DND-41 (cell line): ENCODE results near the gene IL17REL.
"Not testable (repeated sequence)": the region's sequence is repeated elsewhere in the genome, so short reads cannot be mapped to it uniquely, and the experiment has no call there.

Experiments
- ATAC-seq: fragments of 200-7000 bp; cut with Tn5 transposase; 3 replicates; pipeline ENCODE4 v1.9.1; 2021; ENCODE audit warnings: low read depth; ENCODE audit not compliant: insufficient read depth
- DNase-seq: peaks from one replicate; pipeline ENCODE4 v3.0.0-alpha.2; 2020
- H2AFZ ChIP-seq: 2 replicates; pipeline ENCODE4 v1.6.0; 2012; ENCODE audit warnings: low read depth, low read length
- H3K27ac ChIP-seq: 2 replicates; pipeline ENCODE4 v1.5.1; 2012; ENCODE audit warnings: low read length, inconsistent platforms
- H3K27me3 ChIP-seq: fragments of 200-600 bp; sonication (generic); 2 replicates; pipeline ENCODE4 v1.6.0; 2012; ENCODE audit warnings: low read length, mild to moderate bottlenecking, inconsistent platforms; ENCODE audit not compliant: insufficient read depth, poor library complexity
- H3K36me3 ChIP-seq: 2 replicates; pipeline ENCODE4 v1.5.1; 2012; ENCODE audit warnings: low read length, inconsistent platforms; ENCODE audit not compliant: insufficient read depth
- H3K4me1 ChIP-seq: 2 replicates; pipeline ENCODE4 v1.5.1; 2012; ENCODE audit warnings: mild to moderate bottlenecking, low read length; ENCODE audit not compliant: insufficient read depth
- H3K4me2 ChIP-seq: 2 replicates; pipeline ENCODE4 v1.6.0; 2012; ENCODE audit warnings: mild to moderate bottlenecking, moderate library complexity, low read length, inconsistent platforms; ENCODE audit not compliant: insufficient read depth
- H3K4me3 ChIP-seq, 2 experiments: fragments of 200-600 bp in 1 of 2; shearing (Covaris generic) in 1 of 2; 2 replicates each; pipeline ENCODE4 v1.5.1; 2012 to 2016; ENCODE audit warnings: inconsistent platforms in 2 of 2, low read length in 2 of 2, mild to moderate bottlenecking in 2 of 2, low read depth in 1 of 2, moderate library complexity in 1 of 2
- H3K79me2 ChIP-seq: 2 replicates; pipeline ENCODE4 v1.6.0; 2012; ENCODE audit warnings: low read length, inconsistent platforms; ENCODE audit not compliant: insufficient read depth
- H3K9ac ChIP-seq: 2 replicates; pipeline ENCODE4 v1.6.0; 2012; ENCODE audit warnings: low read depth, mild to moderate bottlenecking, inconsistent platforms, low read length, moderate library complexity
- H3K9me3 ChIP-seq: 2 replicates; pipeline ENCODE4 v1.5.1; 2012; ENCODE audit warnings: low read length, moderate library complexity, mild to moderate bottlenecking, inconsistent platforms; ENCODE audit not compliant: insufficient read depth, severe bottlenecking
- H4K20me1 ChIP-seq: 2 replicates; pipeline ENCODE4 v1.6.0; 2012; ENCODE audit warnings: low read length; ENCODE audit not compliant: insufficient read depth
- CTCF ChIP-seq: IDR thresholded peaks from 2 replicates; pipeline ENCODE4 v1.5.1; 2012; ENCODE audit warnings: borderline replicate concordance, low read length, moderate library complexity, mild to moderate bottlenecking; ENCODE audit not compliant: poor library complexity, severe bottlenecking; ENCODE audit errors: extremely low read depth
- EZH2 ChIP-seq: IDR thresholded peaks from 3 replicates; pipeline ENCODE4 v1.6.1; 2012; ENCODE audit warnings: borderline replicate concordance, low read depth, mild to moderate bottlenecking, moderate library complexity, low read length, inconsistent platforms; ENCODE audit not compliant: severe bottlenecking

Gene IL17REL

GRCh38 chr22:49948116-49948957 is 64.2 kb downstream of the IL17REL start:
- H3K4me1 ChIP-seq = no peaks in the 10 kb centered on the region
- H3K27me3 ChIP-seq = no peaks in the 10 kb centered on the region
- H3K79me2 ChIP-seq = no peaks in the 10 kb centered on the region
- H3K27ac ChIP-seq = no peak overlapping the region
- no peak overlapping the region for H2AFZ ChIP-seq
- TF ChIP-seq EZH2 = no peak
- no peak for TF ChIP-seq CTCF
- H3K4me3 ChIP-seq = no peak overlapping the region
- H4K20me1 ChIP-seq = no peaks in the 10 kb centered on the region; the same call in 1 of the 2 replicates
- H3K9ac ChIP-seq = no peak overlapping the region
- ATAC-seq = no peak
- no peak overlapping the region for H3K4me2 ChIP-seq
- DNase-seq = no peak
- no peaks in the 10 kb centered on the region for H3K36me3 ChIP-seq
- no peaks in the 10 kb centered on the region for H3K9me3 ChIP-seq

- Histone ChIP-seq H3K27ac (no peak overlapping the region), H3K27me3 (no peaks in the 10 kb centered on the region), H3K9me3 (no peaks in the 10 kb centered on the region), H3K36me3 (no peaks in the 10 kb centered on the region), H3K9ac (no peak overlapping the region), H3K4me3 (no peak overlapping the region), H2AFZ (no peak overlapping the region), H3K4me2 (no peak overlapping the region), H3K4me1 (no peaks in the 10 kb centered on the region), H4K20me1 (no peaks in the 10 kb centered on the region; the same call in 1 of the 2 replicates), H3K79me2 (no peaks in the 10 kb centered on the region)
- TF ChIP-seq CTCF = no peak
- TF ChIP-seq EZH2 = no peak
- no peak for DNase-seq
- no peak for ATAC-seq
These were observed 65.3 kb downstream of the IL17REL start for GRCh38 chr22:49947296-49947622.

- Histone ChIP-seq H3K79me2 (no peaks in the 10 kb centered on the region), H3K4me2 (no peak overlapping the region), H3K27ac (no peak overlapping the region), H3K4me1 (no peaks in the 10 kb centered on the region), H2AFZ (no peak overlapping the region), H3K4me3 (no peak overlapping the region), H3K36me3 (no peaks in the 10 kb centered on the region), H4K20me1 (no peaks in the 10 kb centered on the region; the same call in 1 of the 2 replicates), H3K9ac (no peak overlapping the region), H3K9me3 (no peaks in the 10 kb centered on the region), H3K27me3 (no peaks in the 10 kb centered on the region)
- no peak for TF ChIP-seq EZH2
- TF ChIP-seq CTCF = no peak
- ATAC-seq (no peak), DNase-seq (no peak)
These were observed 65.8 kb downstream of the IL17REL start for GRCh38 chr22:49946612-49947295.

- H3K36me3 ChIP-seq, H3K9me3 ChIP-seq, H3K4me1 ChIP-seq, H2AFZ ChIP-seq, H3K27me3 ChIP-seq, H3K9ac ChIP-seq, H3K4me2 ChIP-seq, H3K79me2 ChIP-seq, ATAC-seq, H3K27ac ChIP-seq, H4K20me1 ChIP-seq, H3K4me3 ChIP-seq: not testable (repeated sequence)
- peak; percentile 68 for DNase-seq
These were observed 67.3 kb downstream of the IL17REL start for GRCh38 chr22:49945042-49945794.
